ENCODE results near the gene FAM20C. TPM values are rescaled to one million over a fixed set of nuclear protein-coding genes. Genes with fewer than 3 reads are reported as not detected.
"Not testable (repeated sequence)": the region's sequence is repeated elsewhere in the genome, so short reads cannot be mapped to it uniquely, and the experiment has no call there.

FAM20C gene
- total RNA-seq, 1 donor from 2014 or later, result 119 TPM

DNA sequence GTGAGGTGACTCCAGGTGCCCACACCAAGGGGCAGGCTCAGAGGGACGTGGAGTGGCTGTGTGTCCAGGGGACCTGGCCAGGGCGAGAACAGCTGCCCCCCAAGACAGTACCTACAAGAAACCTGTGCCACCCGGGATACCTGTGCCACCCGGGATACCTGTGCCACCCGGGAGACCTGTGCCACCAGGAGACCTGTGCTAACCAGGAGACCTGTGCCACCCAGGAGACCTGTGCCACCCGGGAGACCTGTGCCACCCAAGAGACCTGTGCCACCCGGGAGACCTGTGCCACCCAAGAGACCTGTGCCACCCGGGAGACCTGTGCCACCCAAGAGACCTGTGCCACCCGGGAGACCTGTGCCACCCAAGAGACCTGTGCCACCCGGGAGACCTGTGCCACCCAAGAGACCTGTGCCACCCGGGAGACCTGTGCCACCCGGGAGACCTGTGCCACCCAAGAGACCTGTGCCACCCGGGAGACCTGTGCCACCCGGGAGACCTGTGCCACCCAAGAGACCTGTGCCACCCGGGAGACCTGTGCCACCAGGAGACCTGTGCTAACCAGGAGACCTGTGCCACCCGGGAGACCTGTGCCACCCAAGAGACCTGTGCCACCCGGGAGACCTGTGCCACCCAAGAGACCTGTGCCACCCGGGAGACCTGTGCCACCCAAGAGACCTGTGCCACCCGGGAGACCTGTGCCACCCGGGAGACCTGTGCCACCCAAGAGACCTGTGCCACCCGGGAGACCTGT lies 50.6 kb downstream of the FAM20C start:
- DNase-seq (ENCODE audit: low read depth), result not testable (repeated sequence)

DNA sequence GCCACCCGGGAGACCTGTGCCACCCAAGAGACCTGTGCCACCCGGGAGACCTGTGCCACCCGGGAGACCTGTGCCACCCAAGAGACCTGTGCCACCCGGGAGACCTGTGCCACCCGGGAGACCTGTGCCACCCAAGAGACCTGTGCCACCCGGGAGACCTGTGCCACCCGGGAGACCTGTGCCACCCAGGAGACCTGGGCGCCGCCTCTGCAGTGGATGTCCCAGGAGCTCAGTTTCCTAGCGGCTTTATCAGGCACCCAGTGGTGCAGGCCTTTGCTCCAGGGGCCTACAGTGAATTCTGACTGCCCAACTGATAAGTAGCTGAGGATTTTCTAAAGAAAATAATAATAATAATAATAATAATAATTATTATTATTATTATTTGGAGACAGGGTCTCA lies 51.2 kb downstream of the FAM20C start:
- DNase-seq (ENCODE audit: low read depth), result not testable (repeated sequence)

DNA sequence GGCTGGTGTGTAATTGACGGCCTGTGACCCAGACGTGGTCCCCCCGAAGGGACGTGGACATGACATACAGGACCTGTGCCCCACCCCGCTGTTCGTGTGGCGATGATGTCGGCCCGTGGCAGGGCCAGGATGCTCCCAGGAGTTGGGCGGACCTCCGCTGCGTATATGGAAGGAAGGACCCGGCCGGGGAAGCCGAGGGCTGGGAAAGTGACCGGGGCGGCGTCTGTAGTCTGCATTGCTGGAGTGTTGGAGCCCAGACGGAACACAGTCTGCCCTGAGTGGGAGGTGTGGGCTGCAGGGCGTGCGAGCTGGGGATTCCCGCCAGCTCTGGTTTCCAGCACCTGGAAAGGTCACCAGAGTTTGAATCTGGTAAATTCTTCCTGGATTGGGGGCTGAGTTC lies 52.6 kb downstream of the FAM20C start:
- no peak for DNase-seq (ENCODE audit: low read depth)

DNA sequence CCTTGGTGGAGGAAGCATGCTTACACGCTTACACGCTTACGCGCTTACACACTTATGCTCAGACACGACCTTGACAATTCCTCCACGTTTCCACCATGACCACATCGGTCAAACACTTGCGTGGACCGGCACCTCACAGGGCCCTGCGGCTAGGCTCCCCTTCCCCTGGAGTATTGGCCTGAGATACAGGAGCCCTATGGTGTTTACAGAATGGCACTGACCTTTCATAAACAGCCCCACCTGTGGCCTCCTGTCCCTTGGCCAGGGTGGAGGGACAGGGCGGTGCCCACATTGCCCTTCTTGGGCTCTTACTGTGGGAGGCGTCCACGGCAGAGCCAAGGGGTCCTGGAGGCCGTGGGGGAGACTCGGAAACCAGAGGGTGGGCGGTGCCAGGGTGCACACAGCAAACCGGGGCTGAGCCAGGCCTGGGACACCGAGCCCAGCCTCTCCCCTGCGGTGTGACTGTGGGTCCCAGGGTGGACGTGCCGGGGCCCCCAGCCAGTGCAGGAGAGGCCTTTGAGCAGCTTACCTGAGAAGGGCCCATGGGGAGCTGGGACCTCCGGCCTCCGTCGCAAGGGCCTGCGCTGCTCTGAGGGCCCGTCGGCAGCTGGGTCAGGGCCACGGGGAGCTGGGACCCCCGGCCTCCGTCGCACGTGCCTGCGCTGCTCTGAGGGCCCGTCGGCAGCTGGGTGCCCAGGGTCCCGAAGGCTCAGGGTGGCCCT lies 53.4 kb downstream of the FAM20C start:
- DNase-seq (ENCODE audit: low read depth), result no peak

DNA sequence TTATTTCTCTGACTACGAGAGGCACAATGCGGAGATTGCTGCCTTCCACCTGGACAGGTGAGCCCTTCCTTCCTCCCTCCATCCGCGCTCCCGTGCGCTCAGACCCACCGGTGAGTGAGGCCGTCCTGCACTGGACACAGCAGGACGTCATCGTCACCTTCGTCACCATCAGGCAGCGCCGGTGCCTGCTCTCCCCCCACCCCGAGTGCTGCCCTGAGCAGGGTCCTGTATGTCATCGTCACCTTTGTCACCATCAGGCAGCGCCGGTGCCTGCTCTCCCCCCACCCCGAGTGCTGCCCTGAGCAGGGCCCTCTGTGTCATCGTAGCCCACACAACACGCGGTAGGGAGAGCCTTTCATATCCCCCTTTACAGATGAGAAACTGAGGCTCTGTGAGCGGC lies 54.1 kb downstream of the FAM20C start:
- no peak for DNase-seq (ENCODE audit: low read depth)

DNA sequence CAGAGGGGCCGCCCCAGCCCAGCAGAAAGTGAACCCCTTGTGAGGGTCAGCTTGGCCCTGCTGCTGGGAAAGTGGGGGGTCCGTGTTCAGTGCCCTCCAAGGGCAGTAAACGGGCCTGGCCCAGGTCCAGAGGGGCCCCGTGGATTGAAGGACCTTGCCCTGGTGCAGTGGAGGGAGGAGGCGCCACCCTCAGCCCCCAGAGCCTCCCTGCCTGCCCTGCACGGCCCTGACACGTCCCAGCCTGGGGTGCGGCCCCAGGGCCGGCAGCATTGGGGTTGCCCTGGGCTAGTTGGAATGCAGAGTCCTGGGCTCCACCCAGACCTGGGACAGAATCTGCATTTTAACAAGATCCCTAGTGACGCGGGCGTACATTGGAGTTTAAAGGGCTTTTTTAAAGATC lies 54.8 kb downstream of the FAM20C start:
- DNase-seq (ENCODE audit: low read depth), result no peak

DNA sequence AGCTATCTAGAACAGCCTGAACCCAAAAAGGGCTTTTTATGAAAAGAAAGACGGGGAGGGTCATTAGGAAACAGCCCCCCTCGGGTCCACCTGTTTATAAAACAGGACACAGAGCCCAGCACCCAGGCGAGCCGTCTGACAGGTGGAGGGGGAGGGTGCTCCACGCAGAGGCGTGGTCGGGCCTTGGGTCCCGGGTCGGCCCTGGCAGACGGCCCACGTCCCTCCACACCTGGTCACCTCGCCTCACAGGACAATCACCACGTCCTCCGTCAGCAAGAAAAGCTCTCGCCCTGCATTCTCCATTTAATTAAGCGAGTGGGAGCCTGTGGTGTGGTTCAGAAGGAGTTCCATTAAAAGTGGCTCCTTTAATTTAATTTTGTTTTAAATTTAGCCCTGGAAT lies 55.3 kb downstream of the FAM20C start:
- DNase-seq (ENCODE audit: low read depth), result no peak

DNA sequence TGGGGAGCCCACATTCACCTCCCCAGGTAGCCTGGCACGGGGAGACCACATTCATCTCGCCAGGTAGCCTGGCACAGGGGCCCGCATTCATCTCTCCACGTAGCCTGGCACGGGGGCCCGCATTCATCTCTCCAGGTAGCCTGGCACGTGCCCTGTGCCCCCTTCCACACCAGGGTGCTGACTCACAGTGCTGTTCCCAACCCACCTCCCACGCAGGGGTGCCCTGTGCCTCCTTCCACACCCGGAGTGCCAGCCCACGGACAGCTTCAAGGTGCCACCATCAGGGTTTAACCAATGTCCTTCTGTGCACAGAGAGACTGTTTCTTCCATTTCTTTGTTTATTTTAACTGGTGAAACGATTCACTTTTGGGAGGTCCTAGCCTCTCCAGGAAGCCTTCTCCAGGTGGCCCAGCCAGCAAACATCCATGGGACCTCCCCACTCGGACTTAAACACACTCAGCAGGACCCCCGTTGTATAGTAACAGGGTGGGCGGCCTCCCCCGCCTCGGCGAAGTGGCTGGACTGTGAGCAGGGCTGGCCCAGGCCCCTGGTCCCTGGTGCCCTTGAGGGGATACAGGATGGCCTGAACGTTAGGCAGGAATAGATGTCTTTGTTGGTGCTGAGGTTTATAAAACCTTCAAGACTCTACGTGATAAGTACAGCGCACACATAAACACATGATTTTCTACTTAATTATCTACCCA lies 56.5 kb downstream of the FAM20C start:
- DNase-seq (ENCODE audit: low read depth), result no peak

DNA sequence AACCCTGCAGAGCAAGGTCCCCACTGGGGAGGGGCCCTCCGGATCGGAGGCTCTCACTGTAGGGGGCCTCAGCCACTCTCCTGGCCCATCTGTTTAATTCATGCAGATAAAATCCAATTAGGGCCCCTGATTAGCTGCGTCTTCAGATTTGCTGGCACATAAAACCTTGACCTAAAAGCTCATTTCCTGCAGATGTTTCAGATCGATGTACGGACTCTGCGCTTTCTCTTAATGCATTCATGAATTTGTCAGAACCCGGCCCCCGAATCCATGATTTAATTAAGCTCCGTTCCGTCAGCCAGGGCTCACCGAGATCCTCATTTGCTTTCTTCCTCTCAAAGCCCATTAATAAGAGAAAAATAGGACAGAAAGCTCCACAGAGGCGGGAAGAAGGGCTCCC lies 57.6 kb downstream of the FAM20C start:
- DNase-seq (ENCODE audit: low read depth), result no peak

DNA sequence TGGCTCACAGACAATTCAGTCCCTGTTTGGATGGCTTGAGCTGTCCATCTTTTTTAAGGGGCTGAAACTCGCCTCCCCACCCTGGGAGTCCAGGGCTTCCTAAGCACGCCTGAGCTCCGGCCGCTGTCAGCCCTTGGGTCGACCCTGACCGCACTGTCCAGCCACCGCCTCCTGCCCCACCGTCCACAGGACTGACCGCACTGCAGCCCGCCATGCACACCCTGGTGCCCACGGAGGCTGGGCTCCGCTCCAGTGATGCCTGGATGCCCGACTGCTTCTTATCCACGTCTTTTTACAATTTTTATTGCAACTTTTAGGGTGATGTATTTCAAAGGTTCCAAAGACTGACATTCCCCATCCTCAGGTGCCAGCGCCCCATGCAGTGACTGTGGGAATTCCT lies 58.2 kb downstream of the FAM20C start:
- DNase-seq (ENCODE audit: low read depth), result no peak

DNA sequence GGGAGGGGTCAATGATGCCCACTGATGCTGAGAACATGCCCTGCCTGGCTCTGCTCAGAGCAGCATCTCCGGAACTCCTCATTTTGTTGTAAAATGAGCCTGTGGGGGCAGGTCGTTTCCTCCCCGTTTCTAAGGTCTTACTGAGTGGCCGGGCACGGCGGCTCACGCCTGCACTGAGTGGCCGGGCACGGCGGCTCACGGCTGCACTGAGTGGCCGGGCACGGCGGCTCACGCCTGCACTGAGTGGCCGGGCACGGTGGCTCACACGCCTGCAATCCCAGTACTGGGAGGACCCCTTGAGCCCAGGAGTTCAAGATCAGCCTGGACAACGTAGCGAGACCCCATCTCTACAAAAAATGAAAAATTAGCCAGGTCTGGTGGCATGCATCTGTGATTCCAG lies 58.6 kb downstream of the FAM20C start:
- DNase-seq (ENCODE audit: low read depth), result no peak

DNA sequence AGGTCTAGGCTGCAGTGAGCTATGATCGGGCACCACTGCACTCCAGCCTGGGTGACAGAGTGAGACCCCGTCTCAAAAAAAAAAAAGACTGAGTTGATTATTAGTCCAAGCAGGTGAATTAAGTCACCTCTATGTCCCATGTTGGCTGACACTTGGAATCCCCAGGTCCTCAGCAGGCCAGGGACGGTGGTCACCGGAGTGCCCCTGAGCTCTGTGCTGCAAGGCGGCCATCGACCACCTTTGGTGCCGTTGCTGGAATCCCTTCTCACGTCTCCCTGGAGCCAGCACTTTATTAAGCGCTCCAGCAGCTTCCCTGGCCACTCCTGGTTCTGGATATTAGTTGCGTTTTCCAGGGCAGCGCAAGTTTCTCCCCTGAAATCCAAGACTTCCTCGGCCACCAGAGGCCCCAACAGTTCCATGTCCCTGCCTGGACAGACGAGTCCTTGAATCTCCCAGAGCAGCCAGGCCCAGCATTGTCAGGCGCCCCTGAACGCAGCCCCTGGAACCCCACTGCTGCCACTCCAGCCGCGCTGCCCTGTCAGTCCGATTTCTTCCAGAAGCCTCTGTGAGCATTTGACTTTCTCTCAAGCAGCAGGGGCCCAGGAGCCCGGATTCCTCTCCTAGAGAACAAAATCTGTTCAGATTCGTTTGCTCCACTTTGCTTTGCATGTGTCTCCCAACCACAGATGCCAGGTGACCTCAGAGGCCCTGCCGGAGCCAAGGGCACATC lies 59.2 kb downstream of the FAM20C start:
- DNase-seq (ENCODE audit: low read depth), result no peak

DNA sequence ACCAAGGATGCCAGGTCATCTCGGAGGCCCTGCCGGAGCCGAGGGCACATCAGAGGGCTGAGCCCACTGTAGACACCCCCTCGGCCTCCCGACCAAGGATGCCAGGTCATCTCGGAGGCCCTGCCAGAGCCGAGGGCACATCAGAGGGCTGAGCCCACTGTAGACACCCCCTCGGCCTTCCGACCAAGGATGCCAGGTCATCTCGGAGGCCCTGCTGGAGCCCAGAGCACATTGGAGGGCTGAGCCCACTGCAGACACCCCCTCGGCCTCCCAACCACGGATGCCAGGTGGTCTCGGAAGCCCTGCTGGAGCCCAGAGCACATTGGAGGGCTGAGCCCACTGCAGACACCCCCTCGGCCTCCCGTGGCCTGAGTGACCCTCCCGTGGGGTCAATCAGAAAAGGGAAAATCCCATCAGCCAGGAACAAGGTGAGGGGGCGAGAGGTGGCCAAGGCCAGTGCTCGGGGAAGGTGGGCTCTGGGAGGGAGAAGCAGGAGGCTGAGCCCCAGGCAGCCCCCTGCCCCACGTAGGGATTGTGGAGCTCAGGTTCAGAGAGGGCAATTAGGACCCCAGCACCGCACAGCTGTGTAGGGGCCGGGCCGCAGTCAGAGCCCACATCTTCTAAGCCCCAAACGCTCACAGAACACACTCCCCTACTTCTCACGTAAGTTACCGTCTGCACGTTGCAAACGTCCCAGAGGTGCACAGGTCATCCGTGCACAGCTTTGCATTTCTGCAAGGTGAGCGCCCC lies 60.0 kb downstream of the FAM20C start:
- no peak for DNase-seq (ENCODE audit: low read depth)

DNA sequence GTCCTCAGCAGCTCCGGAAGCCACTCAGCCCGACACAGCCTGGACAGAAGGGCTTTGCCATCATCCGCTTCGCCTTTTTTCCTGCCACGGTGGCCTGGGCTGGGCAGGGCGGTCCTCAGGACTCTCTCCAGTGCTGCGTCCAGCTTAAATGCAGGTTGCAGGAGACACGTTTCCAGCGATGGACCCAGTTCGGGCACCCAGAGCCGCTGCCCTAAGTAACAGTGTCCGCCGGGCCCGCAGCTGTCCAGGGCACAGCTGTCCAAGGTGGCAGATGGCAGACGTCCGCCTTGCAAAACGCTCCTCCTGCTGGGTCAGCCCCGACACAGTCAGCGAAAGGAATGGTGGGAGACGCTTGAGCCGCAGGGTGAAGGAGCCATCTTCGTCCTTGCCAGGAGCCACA lies 60.6 kb downstream of the FAM20C start:
- DNase-seq (ENCODE audit: low read depth), result no peak

DNA sequence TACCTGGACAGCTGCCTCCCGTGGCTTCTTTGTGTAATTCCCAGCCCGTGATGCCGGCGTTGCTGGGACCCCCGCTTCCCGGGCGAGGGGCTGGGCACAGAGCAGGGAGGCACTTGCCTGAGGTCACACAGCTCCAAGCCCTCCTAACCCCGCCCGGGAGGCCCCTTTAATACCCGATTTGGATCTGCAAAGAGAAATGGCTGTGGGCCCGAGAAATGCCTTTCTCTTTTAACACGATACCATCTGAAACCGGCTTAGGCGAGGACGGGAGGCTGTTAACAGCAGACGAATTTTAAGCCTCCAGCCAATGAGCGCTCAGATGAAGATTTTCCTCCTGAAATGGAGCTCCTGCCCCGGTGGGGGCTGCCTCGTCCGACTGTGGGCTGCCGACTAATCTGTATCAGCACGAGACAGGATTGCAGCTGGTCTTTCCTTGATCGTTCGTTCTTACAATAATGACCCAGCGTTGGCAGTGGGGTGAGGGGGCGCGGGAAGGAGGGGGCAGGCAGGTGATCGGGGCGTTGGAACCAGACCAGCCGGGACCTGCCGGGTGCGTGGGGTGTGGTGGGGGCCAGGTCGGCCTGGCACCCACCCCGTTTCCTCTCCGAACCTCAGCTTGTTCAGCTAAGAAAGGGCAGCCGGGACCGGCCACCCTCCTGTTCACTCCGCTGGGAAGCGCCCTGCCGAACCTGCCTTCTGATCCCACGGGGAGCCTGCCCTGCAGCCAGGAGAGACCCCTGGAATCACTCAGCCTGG lies 61.4 kb downstream of the FAM20C start:
- no peak for DNase-seq (ENCODE audit: low read depth)

DNA sequence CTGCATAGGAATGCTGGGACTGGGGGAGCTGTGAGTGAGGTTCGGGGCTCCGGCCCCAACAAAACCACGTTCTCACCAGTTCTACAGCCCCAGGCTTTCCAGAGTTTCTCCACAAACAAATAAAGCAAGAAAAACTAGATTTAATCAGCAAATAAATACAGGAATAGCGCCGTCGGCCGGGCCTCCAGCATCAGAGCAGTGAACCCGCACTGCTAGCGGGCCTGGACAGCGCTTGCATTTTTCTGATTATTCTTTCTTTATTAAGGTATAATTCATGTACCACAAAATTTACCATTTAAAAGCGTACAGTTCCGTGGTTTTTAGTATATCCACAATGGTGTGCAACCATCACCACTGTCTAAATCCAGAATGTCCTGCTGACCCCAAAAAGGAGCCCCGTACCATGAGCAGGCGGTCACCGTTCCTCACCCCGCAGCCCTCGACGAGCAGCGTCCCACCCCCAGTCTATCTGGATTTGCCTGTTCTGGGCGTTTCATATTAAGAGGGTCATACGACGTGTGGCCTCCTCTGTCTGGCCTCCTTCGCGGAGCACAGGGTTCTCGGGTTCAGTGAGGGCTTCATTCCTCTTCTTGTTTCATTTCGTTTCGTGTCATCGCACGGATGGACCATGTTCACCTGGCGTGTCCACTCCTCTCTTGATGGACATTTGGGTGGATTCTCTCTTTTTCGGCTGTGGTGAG lies 62.1 kb downstream of the FAM20C start:
- DNase-seq (ENCODE audit: low read depth), result no peak

DNA sequence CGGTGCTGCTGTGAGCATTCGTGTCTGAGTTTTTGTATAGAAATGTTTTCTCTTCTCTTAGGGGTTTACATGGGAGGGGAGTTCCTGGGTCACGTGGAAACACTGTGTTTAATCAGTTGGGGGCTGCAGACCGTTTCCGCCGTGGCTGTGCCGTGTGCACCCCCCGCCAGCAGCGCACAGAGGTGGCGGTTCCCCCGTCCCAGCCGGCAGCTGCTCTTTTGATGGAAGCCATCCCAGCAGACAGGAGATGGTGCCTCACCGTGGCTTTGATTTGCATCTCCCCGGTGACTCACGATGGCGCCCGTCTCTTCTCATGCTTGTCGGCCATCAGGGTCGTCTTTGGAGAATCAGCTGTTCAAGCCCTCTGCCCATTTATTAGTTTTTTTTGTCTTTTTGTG lies 62.7 kb downstream of the FAM20C start:
- DNase-seq (ENCODE audit: low read depth), result no peak

DNA sequence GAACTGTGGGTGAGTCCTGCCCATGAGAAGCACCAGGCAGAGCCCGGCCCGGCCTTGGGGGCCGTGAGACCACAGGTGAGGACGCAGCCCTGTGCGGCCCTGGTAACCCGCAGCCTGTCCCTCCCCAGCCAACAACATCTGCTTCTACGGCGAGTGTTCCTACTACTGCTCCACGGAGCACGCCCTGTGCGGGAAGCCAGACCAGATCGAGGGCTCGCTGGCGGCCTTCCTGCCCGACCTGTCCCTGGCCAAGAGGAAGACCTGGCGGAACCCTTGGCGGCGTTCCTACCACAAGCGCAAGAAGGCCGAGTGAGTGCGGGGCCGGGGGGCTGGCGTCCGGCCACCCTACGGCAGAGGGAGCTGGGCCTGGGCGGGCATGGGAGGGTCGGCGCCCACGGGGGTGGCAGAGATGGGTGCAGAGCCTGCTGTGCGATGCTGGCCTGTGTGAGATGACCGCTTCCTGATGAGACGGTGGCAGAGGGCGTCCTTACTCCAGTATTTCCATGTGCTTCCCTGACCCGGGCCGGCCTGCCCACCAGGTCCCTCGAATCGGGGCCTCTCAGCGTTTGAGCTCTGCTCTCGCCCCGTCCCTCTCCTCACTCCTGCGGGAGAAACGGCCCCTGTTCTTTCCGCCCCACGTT lies 63.5 kb downstream of the FAM20C start:
- no peak for DNase-seq (ENCODE audit: low read depth)

DNA sequence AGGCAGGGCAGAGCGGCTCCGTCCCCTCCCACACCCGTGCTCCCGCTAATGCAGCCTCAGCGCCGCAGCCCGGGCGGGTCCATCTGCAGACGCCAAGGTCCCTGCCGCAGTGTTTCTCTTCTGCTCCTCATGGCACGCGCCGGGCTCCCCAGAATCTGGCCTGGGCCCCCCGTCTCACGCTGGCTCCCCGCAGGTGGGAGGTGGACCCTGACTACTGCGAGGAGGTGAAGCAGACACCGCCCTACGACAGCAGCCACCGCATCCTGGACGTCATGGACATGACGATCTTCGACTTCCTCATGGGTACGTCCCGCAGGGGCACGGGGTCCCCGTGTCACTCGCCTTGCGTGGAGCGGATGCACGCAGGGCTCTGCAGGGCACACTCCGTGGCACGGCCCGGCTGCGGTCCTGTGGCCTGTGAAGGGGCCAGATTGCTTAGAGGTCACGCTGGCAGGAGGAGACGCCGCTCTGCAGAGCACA lies 64.1 kb downstream of the FAM20C start:
- DNase-seq (ENCODE audit: low read depth), result no peak
